IMR-90 (cell line): Measurements from ENCODE around the gene KLLN. TPM values are rescaled to one million over a fixed set of nuclear protein-coding genes. Genes with fewer than 3 reads are reported as not detected.
A peak's percentile ranks its signal among the peaks of the same experiment; 100 is the strongest.

ENCODE experiments used
- ATAC-seq: fragments of 200-7000 bp; cut with Tn5 transposase; 2 replicates; pipeline ENCODE4 v1.9.1; 2020; ENCODE audit warnings: low read depth, mild to moderate bottlenecking, moderate library complexity
- BruUV-seq: library from RNA; stranded (reverse); fragments of 400-500 nt; replicated peaks from 2 replicates; lab custom pipeline; 2021; lab: Mats Ljungman, UMichigan
- CTCF ChIA-PET: fragments of 300-600 bp; formaldehyde crosslinking; extraction: SDS; loops from one replicate; lab custom pipeline; 2021; ENCODE audit warnings: antibody characterized with exemption; lab: Yijun Ruan, JAX
- POLR2A ChIA-PET: fragments of 300-600 bp; sonication (Branson Sonifier 250); formaldehyde crosslinking; loops from one replicate; lab custom pipeline; 2022; ENCODE audit warnings: antibody characterized with exemption; ENCODE audit not compliant: unreplicated experiment; lab: Charles Lee
- DNase-seq: peaks from one replicate; pipeline ENCODE4 v3.0.0; 2013
- H2AFZ ChIP-seq: replicated peaks from 2 replicates; pipeline ENCODE3; 2013; ENCODE audit warnings: low read length, mild to moderate bottlenecking; ENCODE audit not compliant: poor library complexity
- H2AK5ac ChIP-seq: 2 replicates; pipeline ENCODE4 v1.6.1; 2013; ENCODE audit warnings: low read depth, low read length, inconsistent platforms
- H2AK9ac ChIP-seq: replicated peaks from 2 replicates; pipeline ENCODE3; 2013; ENCODE audit warnings: mild to moderate bottlenecking, low read depth, low read length, moderate library complexity; ENCODE audit not compliant: poor library complexity
- H2BK120ac ChIP-seq: 2 replicates; pipeline ENCODE4 v1.6.1; 2013; ENCODE audit warnings: low read depth, low read length, inconsistent platforms
- H2BK15ac ChIP-seq: 3 replicates; pipeline ENCODE4 v1.6.1; 2013; ENCODE audit warnings: low read depth, low read length, inconsistent platforms
- H2BK20ac ChIP-seq: 2 replicates; pipeline ENCODE4 v1.6.1; 2013; ENCODE audit warnings: low read depth, mild to moderate bottlenecking, inconsistent platforms, low read length, moderate library complexity
- H2BK5ac ChIP-seq: 2 replicates; pipeline ENCODE4 v1.6.1; 2013; ENCODE audit warnings: mild to moderate bottlenecking, low read depth, low read length, inconsistent platforms; ENCODE audit not compliant: poor library complexity, severe bottlenecking
- H3K14ac ChIP-seq: replicated peaks from 2 replicates; pipeline ENCODE4 v1.6.1; 2013; ENCODE audit warnings: low read depth, low read length, inconsistent platforms
- H3K18ac ChIP-seq: 2 replicates; pipeline ENCODE4 v1.6.1; 2013; ENCODE audit warnings: low read depth, low read length, control low read depth
- H3K23ac ChIP-seq: 2 replicates; pipeline ENCODE4 v1.6.1; 2013; ENCODE audit warnings: low read depth, low read length, inconsistent platforms
- H3K27ac ChIP-seq: 2 replicates; pipeline ENCODE4 v1.5.1; 2013; ENCODE audit warnings: mild to moderate bottlenecking, control low read depth, low read length; ENCODE audit not compliant: insufficient read depth
- H3K27me3 ChIP-seq: 2 replicates; pipeline ENCODE4 v1.6.1; 2013; ENCODE audit warnings: low read length; ENCODE audit not compliant: control insufficient read depth, insufficient read depth
- H3K36me3 ChIP-seq: 2 replicates; pipeline ENCODE4 v1.6.1; 2013; ENCODE audit warnings: low read length, mixed read lengths; ENCODE audit not compliant: control insufficient read depth, insufficient read depth
- H3K4ac ChIP-seq: 2 replicates; pipeline ENCODE4 v1.6.1; 2013; ENCODE audit warnings: low read depth, low read length, inconsistent platforms
- H3K4me1 ChIP-seq: 2 replicates; pipeline ENCODE4 v1.6.1; 2013; ENCODE audit warnings: low read length, mixed read lengths; ENCODE audit not compliant: control insufficient read depth, insufficient read depth
- H3K4me2 ChIP-seq: 2 replicates; pipeline ENCODE4 v1.6.1; 2013; ENCODE audit warnings: low read depth, mild to moderate bottlenecking, control low read depth, low read length, moderate library complexity
- H3K4me3 ChIP-seq: 2 replicates; pipeline ENCODE4 v1.5.1; 2013; ENCODE audit warnings: low read depth, mild to moderate bottlenecking, control low read depth, low read length, moderate library complexity; ENCODE audit not compliant: insufficient read depth
- H3K56ac ChIP-seq: 2 replicates; pipeline ENCODE4 v1.6.1; 2013; ENCODE audit warnings: low read length, inconsistent platforms; ENCODE audit not compliant: insufficient read depth; ENCODE audit errors: extremely low read depth
- H3K79me1 ChIP-seq, 2 experiments: 2 replicates each; pipeline ENCODE4 v1.6.1; 2013; ENCODE audit warnings: low read length in 2 of 2, inconsistent platforms in 1 of 2, low read depth in 1 of 2
- H3K9ac ChIP-seq: 2 replicates; pipeline ENCODE4 v1.6.1; 2013; ENCODE audit warnings: low read depth, low read length, control low read depth
- H3K9me1 ChIP-seq: 2 replicates; pipeline ENCODE4 v1.6.1; 2013; ENCODE audit warnings: low read length, inconsistent platforms; ENCODE audit not compliant: insufficient read depth
- H3K9me3 ChIP-seq: 2 replicates; pipeline ENCODE4 v1.6.1; 2013; ENCODE audit warnings: low read length; ENCODE audit not compliant: control insufficient read depth, insufficient read depth
- H4K20me1 ChIP-seq: 2 replicates; pipeline ENCODE4 v1.6.1; 2013; ENCODE audit warnings: low read length, inconsistent platforms; ENCODE audit not compliant: insufficient read depth
- H4K5ac ChIP-seq: 2 replicates; pipeline ENCODE4 v1.6.1; 2013; ENCODE audit warnings: mild to moderate bottlenecking, low read depth, low read length, control low read depth
- H4K8ac ChIP-seq, 2 experiments: 2 replicates each; pipeline ENCODE4 v1.6.1; 2013; ENCODE audit warnings: low read depth in 2 of 2, low read length in 2 of 2, control low read depth in 1 of 2, inconsistent platforms in 1 of 2
- H4K91ac ChIP-seq: 2 replicates; pipeline ENCODE4 v1.6.1; 2013; ENCODE audit warnings: low read depth, low read length, inconsistent platforms; ENCODE audit not compliant: insufficient read depth
- BHLHE40 ChIP-seq: fragments of 150-350 bp; IDR thresholded peaks from 2 replicates; pipeline ENCODE4 v1.6.1; 2016; ENCODE audit warnings: mild to moderate bottlenecking, low read depth, low read length
- CEBPB ChIP-seq: IDR thresholded peaks from 2 replicates; pipeline ENCODE4 v1.6.1; 2012; ENCODE audit warnings: low read depth, low read length, improper control_type of control experiment
- RAD21 ChIP-seq: IDR thresholded peaks from 2 replicates; pipeline ENCODE4 v1.6.1; 2012; ENCODE audit warnings: low read length, improper control_type of control experiment
- WGBS, 2 experiments: methylation state at CpG; one replicate each; pipeline versions ENCODE4 v1.1.5 to v1.1.7; 2013; ENCODE audit warnings: missing lambda C conversion rate in 2 of 2; ENCODE audit not compliant: insufficient read length in 1 of 2; ENCODE audit errors: extremely low coverage in 2 of 2; 5-methylcytosine and 5-hydroxymethylcytosine counted together
- dilution Hi-C: fragments of 300-500 bp; cut with HindIII; formaldehyde crosslinking; loops from one replicate; pipeline ENCODE4 v1.14.3; 2018; ENCODE audit warnings: low sequenced_read_pairs; ENCODE audit not compliant: unreplicated experiment
- in situ Hi-C: fragments of 300-500 bp; cut with MboI; formaldehyde crosslinking; loops from 3 replicates; pipeline ENCODE4 v1.14.3; 2019; ENCODE audit warnings: low sequenced_read_pairs, inconsistent platforms, mixed read lengths
- intact Hi-C: fragments of 100-400 bp; cut with micrococcal nuclease; formaldehyde crosslinking; loops from 2 replicates; pipeline ENCODE4 v1.10.0; 2022
- polyA plus RNA-seq, 3 experiments: library from polyadenylated mRNA; depleted of rRNA; stranded (reverse); fragments of >200 nt; gene quantifications; 2 replicates each; pipeline ENCODE4 v1.2.3, GENCODE V29; 2012; ENCODE audit warnings: low replicate concordance in 1 of 3
- total RNA-seq: library from RNA; depleted of rRNA; stranded (reverse); fragments of >200 nt; gene quantifications from 2 replicates; pipeline ENCODE4 v1.2.3, GENCODE V29; 2012

Gene KLLN
- total and polyA plus RNA-seq, 2 of the 4 experiments (the other 2 are of a cell fraction), result 0.36 TPM

DNA sequence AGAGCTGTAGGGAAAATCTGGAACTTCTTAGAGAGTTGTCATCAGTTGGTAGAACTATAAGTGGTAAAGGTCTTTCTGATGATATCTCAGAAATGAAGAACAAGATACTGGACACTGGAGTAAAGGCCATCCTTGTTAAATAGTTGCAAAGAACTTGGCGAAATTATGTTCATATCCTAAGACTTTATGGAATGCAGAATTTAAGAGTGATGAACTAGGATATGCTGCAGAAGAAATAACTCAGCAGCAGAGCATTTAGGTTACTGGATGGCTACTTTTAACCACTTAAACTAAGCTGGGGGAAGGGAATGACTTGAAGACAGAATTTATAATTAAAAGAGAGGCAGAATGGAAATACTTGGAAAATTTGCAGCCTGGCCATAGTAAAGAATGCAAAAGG, 23.8 kb upstream of the KLLN start:
- intact Hi-C loops, result no loop called here
- Histone ChIP-seq H3K23ac (no peak overlapping the region), H4K5ac (no peak overlapping the region), H2BK15ac (no peak overlapping the region), H3K27me3 (no peaks in the 10 kb centered on the region), H3K4ac (no peak overlapping the region), H2AFZ (no peak overlapping the region), H4K8ac (no peak overlapping the region), H2AK5ac (no peak overlapping the region), H4K91ac (no peak overlapping the region), H3K14ac (no peak overlapping the region), H3K18ac (no peak overlapping the region), H3K79me1 (peaks cover 22 to 70% of the 10 kb centered on the region in 2 experiments), H2AK9ac (no peak overlapping the region), H2BK5ac (no peak overlapping the region), H3K4me1 (no peaks in the 10 kb centered on the region), H3K4me3 (no peak overlapping the region), H3K27ac (no peak overlapping the region), H4K20me1 (peaks cover 58% of the 10 kb centered on the region), H3K36me3 (peaks cover 15% of the 10 kb centered on the region), H3K56ac (no peak overlapping the region), H3K9ac (no peak overlapping the region), H3K9me3 (peaks cover 2% of the 10 kb centered on the region), H2BK20ac (no peak overlapping the region), H3K4me2 (no peak overlapping the region), H2BK120ac (no peak overlapping the region), H3K9me1 (peaks cover 3% of the 10 kb centered on the region)
- ATAC-seq, result peak; percentile 49
- no TSS peak for BruUV-seq
- WGBS, 2 experiments, result no CpG with 5 or more reads among the region's 1 CpG
- ChIA-PET CTCF (no interaction called here), POLR2A (no interaction called here)
- DNase-seq, result peak; percentile 22
- TF ChIP-seq BHLHE40, result no peak
- TF ChIP-seq CEBPB, result no peak
- TF ChIP-seq RAD21, result no peak
- in situ Hi-C loops, result no loop called here
- dilution Hi-C loops, result no loop called here
